KOPT-K1 (cell line): ENCODE measurements around the gene TPI1.

Source experiments
- H3K27ac ChIP-seq: fragments of 200-600 bp; sonication (generic); 2 replicates; pipeline ENCODE4 v1.5.1; 2016; ENCODE audit warnings: antibody characterized with exemption, mild to moderate bottlenecking, low read depth, low read length; ENCODE audit not compliant: poor library complexity, severe bottlenecking
- H3K36me3 ChIP-seq: fragments of 200-600 bp; sonication (generic); 2 replicates; pipeline ENCODE4 v1.5.1; 2017; ENCODE audit warnings: antibody characterized with exemption, mild to moderate bottlenecking, low read length, moderate library complexity; ENCODE audit not compliant: insufficient read depth
- H3K9me3 ChIP-seq: fragments of 200-600 bp; sonication (generic); 2 replicates; pipeline ENCODE4 v1.5.1; 2017; ENCODE audit warnings: antibody characterized with exemption, low read length, mild to moderate bottlenecking; ENCODE audit not compliant: insufficient read depth, poor library complexity, severe bottlenecking

The TPI1 gene

DNA sequence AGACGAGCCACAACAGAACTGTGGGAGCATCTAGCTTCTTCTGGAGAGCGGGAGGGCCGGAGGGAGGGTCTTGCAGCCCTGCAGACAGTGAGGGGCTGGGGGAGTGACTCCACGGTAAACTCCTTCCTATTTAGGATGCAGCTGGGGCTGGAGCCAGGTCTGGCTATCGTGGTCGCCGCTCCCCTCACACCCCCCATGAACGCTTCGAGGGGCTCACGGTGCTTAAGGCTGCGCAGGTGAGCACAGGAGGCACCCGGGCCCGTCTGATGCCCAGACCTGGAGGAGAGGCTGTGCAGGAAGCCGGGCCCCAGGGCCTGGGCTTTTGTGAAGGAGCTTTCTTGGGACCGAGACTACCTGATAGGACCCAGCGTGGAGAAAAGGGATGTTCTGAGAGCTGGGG lies 30.5 kb upstream of the TPI1 start:
- no peaks in the 10 kb centered on the region for H3K9me3 ChIP-seq
- no peaks in the 10 kb centered on the region for H3K36me3 ChIP-seq
- H3K27ac ChIP-seq: no peak overlapping the region

DNA sequence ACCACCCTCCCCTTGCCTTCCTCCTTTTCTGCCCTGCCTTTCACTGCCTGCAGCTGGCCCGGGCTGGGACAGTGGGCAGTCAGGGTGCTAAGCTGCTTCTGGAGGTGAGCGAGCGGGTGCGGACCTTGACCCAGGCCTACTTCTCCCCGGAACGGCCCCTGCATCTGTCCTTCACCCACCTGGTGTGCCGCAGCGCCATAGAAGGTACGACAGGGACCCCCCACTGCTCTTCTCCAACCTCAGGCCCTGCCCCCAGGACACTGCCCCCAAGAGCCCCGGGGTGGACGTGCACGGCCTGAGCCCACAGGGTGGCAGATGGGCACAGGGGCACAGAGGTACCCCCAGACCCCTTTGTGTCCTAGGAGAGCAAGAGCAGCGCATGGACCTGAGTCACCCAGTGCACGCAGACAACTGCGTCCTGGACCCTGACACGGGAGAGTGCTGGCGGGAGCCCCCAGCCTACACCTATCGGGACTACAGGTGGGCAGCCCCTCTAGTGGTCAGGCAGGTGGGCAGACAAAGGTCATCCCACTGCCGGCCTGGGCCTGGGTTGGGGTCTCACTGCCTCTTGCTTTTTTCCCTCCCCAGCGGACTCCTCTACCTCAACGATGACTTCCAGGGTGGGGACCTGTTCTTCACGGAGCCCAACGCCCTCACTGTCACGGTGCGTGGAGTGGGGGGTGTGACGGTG lies 29.8 kb upstream of the TPI1 start:
- Histone ChIP-seq H3K9me3 (no peaks in the 10 kb centered on the region), H3K36me3 (no peaks in the 10 kb centered on the region), H3K27ac (no peak overlapping the region)

DNA sequence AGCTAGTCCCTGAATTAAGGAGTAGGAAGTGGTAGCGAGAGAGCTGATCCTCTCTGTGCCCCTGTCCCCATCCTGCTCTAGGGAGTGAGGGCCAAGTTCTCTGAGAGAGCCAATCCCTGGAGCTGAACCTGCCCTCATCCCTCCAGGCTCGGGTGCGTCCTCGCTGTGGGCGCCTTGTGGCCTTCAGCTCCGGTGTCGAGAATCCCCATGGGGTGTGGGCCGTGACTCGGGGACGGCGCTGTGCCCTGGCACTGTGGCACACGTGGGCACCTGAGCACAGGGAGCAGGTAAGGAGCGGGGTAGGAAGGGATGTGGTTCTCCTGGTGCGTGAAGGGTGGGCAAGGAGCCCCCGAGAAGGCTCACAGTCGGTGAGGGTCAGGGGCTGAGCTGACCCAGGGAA lies 28.5 kb upstream of the TPI1 start:
- Histone ChIP-seq H3K9me3 (no peaks in the 10 kb centered on the region), H3K36me3 (no peaks in the 10 kb centered on the region), H3K27ac (no peak overlapping the region)

DNA sequence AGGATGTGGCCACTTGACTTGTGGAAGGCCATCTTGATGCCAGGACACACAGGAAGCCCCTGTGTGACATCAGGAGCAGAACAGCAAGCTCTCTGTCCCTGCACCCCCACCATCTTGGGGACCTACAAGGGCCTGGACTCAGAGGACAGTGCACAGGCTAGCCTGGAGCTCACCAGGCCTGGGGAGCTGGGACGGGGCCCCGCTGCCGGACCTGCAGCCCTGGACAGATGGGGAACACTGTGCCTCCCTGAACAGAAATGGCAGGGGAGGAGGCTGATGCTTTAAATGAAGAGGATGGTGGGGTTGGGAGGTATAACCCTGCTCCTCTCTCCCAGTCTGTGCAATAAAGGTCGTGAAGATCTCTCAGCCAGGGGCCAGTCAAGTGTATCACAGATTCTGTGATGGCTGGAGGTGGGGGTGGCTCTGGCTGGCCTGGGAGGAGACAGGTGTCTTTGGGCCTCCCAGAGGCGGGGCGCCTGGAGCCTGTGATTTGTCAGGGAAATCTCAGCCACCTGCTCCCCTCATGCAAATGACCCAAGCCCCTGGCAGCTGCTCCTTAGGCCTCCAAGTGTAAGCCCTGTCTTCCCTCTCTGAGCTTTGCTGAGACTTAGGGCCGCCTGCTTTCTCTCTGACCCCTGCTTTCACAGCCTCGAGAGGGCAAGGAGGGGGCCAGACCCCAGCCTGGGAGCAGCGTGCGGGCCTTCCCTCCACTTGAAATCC lies 27.7 kb upstream of the TPI1 start:
- H3K27ac ChIP-seq: no peak overlapping the region

DNA sequence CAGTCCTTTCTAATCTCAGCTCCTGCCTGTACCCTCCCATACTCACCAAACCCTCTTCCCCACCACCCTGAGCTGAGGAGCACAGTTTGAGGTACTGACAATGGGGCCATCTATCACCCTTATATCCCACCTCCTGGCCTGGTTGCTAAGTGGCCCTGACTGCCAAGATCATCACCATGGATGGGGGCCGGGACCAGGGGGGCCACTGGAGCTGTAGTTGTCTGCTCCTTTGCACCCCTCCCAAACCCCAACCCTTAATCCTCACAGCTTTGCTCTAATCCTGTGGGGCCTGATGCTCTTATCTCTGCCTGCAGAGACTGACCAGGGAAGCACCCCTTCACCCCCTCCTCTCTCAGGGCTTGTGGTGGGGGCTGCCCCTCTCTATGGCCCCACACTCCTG lies 27.0 kb upstream of the TPI1 start:
- Histone ChIP-seq H3K27ac (no peak overlapping the region), H3K36me3 (peaks cover 5% of the 10 kb centered on the region; the same call in 1 of the 2 replicates), H3K9me3 (no peaks in the 10 kb centered on the region)

More for the DNA sequence above, 27.7 kb upstream of the TPI1 start:
- no peaks in the 10 kb centered on the region for H3K9me3 ChIP-seq
- no peaks in the 10 kb centered on the region for H3K36me3 ChIP-seq

DNA sequence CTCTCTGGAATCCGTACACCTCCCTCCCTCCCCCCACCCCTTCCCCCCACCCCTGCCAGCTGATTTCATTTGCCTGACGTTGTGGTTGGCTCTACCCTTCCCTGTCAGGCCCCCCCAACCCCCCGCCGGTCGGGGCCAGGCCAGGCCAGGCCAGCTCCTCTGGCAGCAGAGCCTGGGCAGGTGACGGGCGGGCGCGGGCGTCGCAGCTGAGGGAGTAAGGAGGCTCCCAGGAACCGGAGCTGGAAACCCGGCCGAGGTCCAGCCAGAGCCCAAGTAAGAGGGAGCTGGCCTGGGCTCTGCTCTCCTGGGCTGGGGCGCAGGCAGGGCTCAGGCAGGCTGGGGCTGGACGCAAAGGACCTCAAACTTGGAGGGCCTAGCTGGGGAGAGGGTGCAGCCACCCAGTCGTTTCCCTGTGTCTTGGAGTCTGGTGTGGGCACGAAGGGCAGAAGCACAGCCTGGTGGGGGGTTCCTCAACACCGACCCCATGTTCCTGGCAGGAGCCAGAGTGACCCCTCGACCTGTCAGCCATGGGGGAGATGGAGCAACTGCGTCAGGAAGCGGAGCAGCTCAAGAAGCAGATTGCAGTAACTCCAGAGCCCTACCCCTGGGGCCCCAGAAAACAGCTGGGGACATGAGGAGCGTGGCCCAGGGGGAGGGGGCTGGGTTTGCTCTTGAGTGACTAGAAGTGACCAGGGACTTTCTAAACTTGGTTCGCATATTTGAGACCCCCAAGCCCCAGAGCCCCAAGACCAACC lies 26.4 kb upstream of the TPI1 start, which contains the start of gene GNB3:
TSS of gene GNB3 (plus strand) at position 165 of the 755 bp plus-strand sequence. CDS start at position 528, 363 bp downstream.
- Histone ChIP-seq H3K36me3 (peaks cover 11% of the 10 kb centered on the region; the same call in 1 of the 2 replicates), H3K9me3 (no peaks in the 10 kb centered on the region), H3K27ac (no peak within 1 kb of the TSS)

DNA sequence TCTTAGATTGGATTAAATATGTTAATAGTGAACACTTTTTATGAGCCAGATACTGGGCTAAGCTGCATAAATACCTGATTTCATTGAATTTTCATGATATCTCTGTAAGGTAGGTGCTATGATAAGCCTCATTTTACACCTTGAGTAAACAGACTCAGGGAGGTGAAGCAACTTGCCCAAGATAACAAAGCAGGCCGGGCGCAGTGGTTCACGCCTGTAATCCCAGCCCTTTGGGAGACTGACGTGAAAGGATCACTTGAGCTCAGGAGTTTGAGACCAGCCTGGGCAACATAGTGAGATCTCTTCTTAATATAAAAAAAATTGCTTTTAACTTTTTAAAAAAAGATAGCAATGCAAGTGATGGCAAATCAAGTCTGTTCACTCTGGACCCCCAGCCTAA lies 25.3 kb upstream of the TPI1 start:
- H3K9me3 ChIP-seq: no peaks in the 10 kb centered on the region
- H3K27ac ChIP-seq: no peak overlapping the region
- H3K36me3 ChIP-seq: peaks cover 22% of the 10 kb centered on the region

DNA sequence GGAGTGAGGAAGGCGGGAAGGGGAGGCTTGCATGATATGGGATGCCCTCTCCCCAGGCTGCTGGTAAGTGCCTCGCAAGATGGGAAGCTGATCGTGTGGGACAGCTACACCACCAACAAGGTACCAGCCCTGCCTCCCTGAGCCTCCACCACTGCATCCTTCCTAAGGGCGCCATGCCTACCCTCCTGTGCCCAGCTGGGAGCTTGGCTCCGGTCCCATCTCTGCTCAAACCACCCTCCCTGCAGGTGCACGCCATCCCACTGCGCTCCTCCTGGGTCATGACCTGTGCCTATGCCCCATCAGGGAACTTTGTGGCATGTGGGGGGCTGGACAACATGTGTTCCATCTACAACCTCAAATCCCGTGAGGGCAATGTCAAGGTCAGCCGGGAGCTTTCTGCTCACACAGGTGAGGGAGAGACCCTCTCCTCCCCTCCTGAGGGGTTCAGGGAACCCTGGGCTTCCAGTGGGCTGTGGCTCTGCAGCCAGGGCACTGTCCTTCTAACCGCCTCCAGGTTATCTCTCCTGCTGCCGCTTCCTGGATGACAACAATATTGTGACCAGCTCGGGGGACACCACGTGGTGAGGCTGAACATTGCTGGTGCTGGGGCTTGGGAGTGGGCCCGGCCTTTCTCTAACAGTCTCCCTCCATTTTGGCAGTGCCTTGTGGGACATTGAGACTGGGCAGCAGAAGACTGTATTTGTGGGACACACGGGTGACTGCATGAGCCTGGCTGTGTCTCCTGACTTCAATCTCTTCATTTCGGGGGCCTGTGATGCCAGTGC lies 24.0 kb upstream of the TPI1 start:
- Histone ChIP-seq H3K36me3 (peaks cover 35% of the 10 kb centered on the region), H3K9me3 (no peaks in the 10 kb centered on the region), H3K27ac (no peak overlapping the region)

DNA sequence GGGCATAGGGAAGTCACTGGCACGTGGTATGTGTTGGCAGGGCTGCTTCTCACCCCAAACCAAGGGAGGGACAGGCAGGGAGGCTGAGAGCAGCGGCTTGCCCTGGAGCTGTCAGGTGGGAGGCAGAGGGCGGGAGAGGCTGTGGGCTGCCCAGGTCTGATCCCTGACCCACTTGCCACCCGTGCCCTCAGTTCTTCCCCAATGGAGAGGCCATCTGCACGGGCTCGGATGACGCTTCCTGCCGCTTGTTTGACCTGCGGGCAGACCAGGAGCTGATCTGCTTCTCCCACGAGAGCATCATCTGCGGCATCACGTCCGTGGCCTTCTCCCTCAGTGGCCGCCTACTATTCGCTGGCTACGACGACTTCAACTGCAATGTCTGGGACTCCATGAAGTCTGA lies 21.9 kb upstream of the TPI1 start:
- peaks cover 55% of the 10 kb centered on the region for H3K36me3 ChIP-seq
- no peak overlapping the region for H3K27ac ChIP-seq

DNA sequence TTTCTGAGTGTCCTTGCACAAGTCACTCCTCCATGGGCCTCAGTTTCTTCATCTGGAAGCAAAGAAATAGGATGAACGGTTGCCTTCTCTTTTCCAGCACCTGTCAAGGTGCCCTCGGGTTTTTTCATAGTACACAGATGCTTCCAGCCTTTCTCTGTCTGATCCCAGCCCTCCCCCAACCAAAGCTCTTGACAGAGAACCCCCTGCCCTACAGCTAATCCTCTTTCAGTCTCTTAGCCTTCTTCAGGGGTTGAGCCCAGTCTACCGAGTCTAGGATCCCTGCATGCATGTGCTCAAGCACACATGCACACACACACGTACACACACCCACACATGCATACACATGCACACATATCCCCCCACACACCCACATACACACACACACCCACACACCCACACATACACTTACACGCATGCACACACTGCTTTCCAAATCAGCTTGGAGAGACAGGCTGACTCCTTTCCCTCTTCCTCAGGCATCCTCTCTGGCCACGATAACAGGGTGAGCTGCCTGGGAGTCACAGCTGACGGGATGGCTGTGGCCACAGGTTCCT lies 20.9 kb upstream of the TPI1 start:
- no peaks in the 10 kb centered on the region for H3K9me3 ChIP-seq
- peaks cover 55% of the 10 kb centered on the region for H3K36me3 ChIP-seq
- H3K27ac ChIP-seq: no peak overlapping the region

More for the DNA sequence above, 21.9 kb upstream of the TPI1 start:
- H3K9me3 ChIP-seq: no peaks in the 10 kb centered on the region

DNA sequence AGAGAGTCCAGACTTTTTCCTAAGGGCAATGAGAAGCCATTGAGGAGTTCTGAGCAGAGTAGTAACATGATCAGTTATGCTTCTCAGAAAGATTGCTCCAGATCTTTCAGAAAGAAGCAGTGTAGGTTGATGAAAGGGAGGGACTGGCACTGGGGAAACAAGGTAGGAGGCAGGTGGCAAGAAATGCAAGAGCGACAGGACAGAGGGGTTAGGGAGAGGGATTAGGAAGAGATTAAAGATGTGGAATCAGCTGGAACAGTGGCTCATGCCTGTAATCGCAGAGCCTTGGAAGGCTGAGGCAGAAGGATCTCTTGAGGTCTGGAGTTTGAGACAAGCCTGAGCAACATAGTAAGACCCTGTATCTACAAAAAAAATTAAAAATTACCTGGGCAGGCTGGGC lies 19.7 kb upstream of the TPI1 start:
- H3K27ac ChIP-seq: no peak overlapping the region
- peaks cover 55% of the 10 kb centered on the region for H3K36me3 ChIP-seq
- no peaks in the 10 kb centered on the region for H3K9me3 ChIP-seq

DNA sequence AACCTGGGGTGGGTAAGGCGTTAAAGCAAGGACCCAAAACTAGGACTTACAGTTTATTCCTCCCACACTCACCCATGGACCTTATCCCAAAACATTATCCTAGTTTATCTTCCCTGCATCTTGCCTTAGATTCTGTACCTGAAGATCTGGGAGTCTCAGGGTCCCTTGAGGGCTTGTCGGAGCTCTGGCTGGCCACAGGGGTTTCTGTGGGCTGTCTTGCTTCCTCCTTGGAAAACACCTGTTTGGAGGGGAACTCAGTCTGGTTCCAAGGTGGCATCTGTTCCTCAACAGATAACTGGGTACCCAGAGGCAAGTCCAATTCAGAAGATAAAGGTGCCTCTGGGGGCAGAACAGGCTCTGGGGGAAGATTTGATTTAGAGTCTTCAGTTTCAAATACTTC lies 17.9 kb upstream of the TPI1 start:
- H3K27ac ChIP-seq: peak overlapping the region; percentile 80
- H3K9me3 ChIP-seq: no peaks in the 10 kb centered on the region
- H3K36me3 ChIP-seq: peaks cover 63% of the 10 kb centered on the region

DNA sequence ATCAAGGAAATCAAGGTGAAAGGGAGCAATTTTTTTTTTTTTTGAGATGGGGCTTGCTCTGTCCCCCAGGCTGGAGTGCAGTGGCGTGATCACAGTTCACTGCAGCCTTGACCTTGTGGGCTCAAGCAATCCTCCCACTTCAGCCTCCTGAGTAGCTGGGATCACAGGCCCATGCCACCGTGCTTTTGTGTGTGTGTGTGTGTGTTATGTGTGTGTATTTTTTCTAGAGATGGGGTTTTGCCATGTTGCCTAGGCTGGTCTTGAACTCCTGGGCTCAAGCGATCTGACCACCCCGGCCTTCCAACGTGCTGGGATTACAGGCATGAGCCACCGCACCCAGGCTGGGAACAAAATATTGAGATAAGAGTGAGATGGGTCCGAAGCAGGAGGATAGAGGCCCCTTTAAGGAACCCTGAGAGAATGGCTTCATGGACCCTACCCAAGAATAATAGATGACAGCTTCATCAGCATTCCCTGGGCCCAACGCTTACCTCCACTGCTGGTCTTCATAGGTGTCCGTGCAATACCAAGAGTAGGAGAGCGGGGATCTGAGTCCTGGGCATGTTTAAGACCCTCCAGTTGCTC lies 17.3 kb upstream of the TPI1 start:
- H3K9me3 ChIP-seq: no peaks in the 10 kb centered on the region
- peaks cover 67% of the 10 kb centered on the region for H3K36me3 ChIP-seq
- H3K27ac ChIP-seq: peak overlapping the region; percentile 80

DNA sequence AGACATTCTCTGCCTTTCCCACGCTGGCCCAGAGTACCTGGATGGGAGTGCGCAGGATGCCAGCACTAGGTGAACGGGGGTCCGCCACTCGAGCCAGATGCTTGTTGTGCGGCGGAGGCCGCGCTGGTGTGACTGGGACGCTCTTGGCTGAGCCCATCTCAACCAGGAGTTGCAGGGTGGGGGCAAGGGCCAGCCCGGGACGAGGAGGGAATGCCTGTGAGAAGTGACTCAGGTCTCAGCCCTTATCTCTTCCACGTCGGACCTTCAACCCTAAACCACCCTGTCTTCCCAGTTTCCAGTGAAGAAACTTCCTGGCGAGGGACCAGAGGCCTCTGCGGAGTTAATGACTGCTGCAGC lies 16.6 kb upstream of the TPI1 start:
- peaks cover 67% of the 10 kb centered on the region for H3K36me3 ChIP-seq
- H3K9me3 ChIP-seq: no peaks in the 10 kb centered on the region
- H3K27ac ChIP-seq: peak overlapping the region; percentile 80
